Prostate gland (tissue), 2 donors: ENCODE results near the gene TMEM258.

ENCODE experiments used
- POLR2AphosphoS5 ChIP-seq: sonication (generic); formaldehyde crosslinking; IDR thresholded peaks from one replicate; pipeline ENCODE4 v1.6.1; 2017; ENCODE audit warnings: antibody characterized with exemption
- TF ChIP-seq, protein P1 (sequence below), 4 experiments: fragments of 200-600 bp in 2 of 4; fragments of 450-650 bp in 2 of 4; sonication (generic) in 2 of 4; IDR thresholded peaks; 1 replicate in 3 of 4; 2 replicates in 1 of 4; pipeline ENCODE4 v1.5.1; 2016 to 2019; ENCODE audit warnings: antibody characterized with exemption in 4 of 4, mild to moderate bottlenecking in 2 of 4, moderate library complexity in 2 of 4

GRCh38 chr11:61800331-61801281 is 8.2 kb upstream of the TMEM258 start:
- no peak for TF ChIP-seq POLR2AphosphoS5
- TF ChIP-seq, protein P1, sequence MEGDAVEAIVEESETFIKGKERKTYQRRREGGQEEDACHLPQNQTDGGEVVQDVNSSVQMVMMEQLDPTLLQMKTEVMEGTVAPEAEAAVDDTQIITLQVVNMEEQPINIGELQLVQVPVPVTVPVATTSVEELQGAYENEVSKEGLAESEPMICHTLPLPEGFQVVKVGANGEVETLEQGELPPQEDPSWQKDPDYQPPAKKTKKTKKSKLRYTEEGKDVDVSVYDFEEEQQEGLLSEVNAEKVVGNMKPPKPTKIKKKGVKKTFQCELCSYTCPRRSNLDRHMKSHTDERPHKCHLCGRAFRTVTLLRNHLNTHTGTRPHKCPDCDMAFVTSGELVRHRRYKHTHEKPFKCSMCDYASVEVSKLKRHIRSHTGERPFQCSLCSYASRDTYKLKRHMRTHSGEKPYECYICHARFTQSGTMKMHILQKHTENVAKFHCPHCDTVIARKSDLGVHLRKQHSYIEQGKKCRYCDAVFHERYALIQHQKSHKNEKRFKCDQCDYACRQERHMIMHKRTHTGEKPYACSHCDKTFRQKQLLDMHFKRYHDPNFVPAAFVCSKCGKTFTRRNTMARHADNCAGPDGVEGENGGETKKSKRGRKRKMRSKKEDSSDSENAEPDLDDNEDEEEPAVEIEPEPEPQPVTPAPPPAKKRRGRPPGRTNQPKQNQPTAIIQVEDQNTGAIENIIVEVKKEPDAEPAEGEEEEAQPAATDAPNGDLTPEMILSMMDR (IDR thresholded peaks at IDR 0.05): no peak
